CD4-positive, alpha-beta T cell treated with Interleukin-4 for 4 hours (primary cell): ENCODE data around the gene PELI2.

ENCODE experiments used
- DNase-seq: peaks from one replicate; pipeline ENCODE4 v3.0.0-alpha.2; 2020

Gene PELI2

DNA sequence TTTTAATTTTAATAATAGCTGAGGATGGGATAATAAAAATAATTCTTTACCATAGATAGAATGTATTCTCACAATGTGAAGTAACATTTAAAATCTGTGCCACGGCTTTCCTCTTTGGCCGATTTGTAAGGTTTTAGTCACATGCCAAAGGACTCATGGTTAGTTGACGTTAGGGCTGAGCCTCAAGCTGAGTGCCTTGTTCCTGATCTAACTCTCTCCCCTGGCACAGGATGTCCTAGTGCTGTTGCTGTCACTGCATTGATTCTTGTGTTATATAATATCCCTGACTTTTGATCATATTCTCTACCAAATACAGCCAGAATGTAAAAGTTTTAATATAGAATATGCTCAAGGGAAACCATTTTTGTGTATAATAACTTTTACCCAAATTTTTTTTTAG is 144.3 kb downstream of the PELI2 start:
- DNase-seq: no peak

DNA sequence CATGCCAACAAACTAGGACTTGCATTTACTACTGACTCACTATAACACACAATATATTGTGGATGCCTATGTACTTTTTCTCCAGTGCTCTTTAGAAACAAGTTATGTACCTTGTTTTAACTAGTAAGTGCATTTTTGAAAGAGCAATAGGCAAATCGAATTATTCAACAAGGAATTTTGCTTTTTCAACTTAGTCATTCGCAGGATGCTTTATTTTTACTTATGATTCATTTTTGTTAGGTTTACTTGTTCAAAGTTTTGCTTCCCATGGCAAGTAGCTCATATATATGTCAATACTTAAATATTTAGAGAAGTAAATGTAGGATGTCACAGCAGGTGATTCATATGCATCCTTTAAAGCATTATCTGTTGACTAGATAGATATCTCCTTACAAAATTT is 149.8 kb downstream of the PELI2 start:
- DNase-seq: no peak

DNA sequence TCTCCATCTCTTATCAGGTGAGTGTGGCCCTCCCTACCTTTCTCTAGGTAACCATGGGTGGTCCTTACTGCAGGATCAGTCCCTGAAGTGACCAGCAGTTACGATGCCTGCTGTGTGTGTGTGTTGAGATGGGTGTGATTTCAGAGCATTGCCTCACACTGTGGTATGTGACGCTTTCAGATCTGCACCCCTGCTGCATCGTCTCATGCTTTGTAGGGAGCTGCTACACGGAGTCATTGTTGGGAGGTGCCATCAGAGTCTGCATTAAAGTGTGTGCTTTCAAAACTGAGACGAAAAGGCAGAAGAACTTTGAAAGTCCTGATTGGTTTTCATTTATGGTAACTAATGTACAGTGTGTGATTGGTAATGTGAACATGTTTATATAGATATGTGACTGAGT is 150.5 kb downstream of the PELI2 start:
- no peak for DNase-seq

DNA sequence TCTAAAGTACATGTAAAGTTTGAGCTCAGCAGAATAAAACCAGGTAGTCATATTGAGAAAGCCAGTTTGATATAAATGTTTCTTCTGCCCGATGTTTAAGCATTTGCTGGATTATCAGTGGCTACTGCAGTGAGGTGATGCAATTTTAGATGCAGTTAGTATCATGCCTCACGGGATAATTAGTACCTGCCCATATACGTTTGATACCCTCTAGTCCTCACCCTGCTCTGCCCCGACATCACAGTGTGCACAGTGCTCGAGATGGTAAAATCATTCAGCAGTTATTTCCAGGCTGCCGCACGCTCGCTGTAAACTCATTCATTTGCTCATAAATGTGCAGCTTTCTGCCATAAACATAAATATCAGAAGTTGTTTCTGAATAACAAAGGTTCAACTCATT is 152.7 kb downstream of the PELI2 start:
- no peak for DNase-seq

DNA sequence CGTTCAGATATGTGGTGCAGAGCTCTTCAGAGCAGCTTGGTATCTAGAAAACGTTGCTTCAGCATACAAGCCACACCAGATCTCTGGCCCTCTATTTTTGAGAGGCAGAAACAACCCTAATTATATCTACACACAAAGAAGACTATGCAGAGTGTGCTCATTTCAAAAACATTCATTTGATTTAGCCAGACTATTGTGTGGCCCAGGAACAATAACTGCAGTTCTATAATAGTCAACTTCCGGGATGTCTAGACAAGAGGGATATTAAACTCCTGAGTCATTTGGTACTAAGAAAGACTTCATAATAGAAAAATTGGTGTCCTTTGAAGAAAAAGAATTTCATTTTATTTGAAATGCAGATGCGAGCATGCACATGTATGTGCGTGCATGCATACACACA is 153.8 kb downstream of the PELI2 start:
- no peak for DNase-seq

DNA sequence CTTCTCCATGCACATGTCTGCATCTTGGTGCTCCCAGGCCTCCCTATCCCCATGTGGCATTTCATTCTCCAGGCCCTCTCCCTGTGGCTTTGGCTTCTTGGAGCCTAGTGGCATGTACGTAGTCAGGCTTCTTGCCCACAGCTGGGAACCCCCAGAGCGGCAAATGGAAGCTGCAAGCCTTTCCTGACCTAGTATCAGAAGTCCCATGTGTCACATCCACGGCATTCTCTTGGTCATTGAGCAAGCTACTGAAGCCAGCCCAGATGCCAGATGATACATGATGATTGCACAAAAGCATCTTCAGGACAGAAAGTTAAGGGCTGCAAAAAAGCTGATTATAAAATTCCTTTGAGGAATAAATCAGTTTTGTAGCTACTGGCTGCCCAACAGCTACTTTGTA is 154.9 kb downstream of the PELI2 start:
- no peak for DNase-seq

DNA sequence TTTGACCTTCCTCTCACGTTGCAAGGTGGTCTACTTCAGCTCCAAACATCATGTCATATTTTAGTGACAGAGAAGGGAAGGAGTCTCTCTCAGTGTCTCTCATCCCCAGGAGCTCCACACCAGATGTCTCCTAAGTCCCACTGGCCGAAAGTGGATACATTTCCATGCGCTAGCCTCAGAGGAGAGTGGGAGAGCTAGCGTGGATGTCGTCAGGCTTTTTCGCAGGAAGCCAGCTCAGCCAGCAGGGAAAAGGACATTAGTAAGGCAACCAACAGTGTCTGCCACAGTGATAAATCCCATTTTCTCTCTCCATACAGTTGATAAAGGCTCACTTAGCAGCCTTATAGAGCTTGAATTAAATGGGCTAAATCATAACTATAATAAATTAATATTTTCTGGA is 155.7 kb downstream of the PELI2 start:
- no peak for DNase-seq

DNA sequence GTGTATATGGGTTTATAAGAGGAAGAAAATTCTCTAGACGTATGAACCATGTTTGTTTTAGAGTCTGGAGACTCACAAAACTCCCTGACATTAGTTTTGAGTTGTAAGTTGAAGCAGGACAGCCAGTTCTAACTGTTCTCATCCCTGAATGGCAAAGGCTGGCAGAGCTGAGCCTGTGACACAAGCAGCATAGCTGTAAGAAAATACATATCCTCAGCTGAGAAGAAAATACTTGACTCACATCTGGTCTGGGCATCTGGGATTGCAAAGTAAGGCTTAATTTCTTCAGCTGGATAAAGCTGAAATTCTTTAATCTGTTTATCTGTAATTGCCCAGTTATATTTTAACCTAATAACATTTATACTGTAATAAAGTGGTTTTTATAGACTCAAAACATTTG is 156.3 kb downstream of the PELI2 start:
- DNase-seq: no peak

DNA sequence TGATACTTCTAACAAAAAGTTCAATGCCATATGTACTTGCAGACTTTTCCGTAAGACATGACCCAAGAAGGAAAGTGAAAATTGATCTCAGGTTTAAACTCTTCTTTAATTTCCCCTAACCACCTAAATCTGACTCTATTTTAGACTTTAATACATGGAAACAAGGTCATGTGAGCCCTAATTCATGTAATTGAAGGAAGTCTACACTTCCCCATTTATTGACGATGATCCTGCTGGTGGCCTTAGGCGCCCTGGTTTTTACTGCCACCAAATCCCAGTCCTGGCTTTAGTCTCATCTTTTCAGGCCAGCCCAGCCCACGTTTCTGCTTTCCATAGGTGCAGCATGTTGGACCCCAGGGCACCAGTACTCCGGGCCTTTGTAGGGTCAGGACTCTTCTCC is 157.9 kb downstream of the PELI2 start:
- no peak for DNase-seq

DNA sequence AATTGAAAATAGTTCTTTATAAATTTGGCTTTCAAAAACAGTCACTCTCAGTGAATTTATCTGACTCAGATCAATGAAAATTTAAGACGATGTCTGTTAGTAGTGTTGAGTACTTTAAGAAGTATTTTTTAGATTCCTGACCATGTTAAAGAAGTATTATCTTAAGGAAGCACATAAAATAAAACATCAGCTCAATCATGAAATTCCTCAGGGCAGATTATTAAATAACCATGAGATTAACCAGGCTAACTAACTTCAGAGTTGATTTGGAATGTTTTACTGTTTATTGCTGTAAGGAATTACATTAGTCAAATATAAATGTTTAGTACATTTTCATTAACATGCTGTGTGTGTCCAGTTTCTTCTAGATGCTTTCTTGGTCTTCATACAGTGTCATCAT is 160.2 kb downstream of the PELI2 start:
- DNase-seq: no peak

DNA sequence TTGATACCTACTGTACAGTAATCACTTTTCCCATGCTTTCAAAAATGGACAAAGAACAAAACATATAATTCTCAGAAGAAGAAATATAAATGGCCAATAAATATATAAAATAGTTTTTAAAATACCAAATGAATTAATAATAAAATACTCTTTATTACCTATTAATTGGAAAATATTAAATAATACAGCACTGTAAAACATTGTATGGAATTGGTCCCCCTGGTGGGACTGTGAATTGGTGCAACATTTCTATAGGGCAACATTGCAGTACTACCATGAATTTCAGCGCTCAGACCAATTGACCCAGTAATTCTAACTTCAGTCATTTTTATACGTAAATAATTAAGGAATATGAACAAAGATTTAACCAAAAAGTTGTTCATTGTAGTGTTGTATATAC is 162.6 kb downstream of the PELI2 start:
- DNase-seq: no peak

DNA sequence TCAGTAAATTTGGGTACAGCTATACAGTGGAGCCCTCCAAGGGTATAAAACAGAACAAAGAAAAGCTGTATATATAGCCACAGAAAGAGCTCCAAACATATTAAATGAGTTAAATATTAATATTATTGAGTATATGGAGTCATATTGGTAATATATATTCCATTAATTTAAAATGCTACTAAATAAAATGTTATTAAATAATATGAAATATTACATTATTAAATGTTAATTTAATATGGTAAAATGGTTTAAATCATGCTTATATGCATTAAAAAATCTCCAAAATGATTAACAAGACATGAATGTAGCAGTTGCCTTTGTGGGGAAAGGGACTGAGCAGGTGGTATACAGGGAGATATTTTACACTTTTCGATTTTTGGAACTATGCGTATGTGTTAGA is 164.0 kb downstream of the PELI2 start:
- DNase-seq: no peak

DNA sequence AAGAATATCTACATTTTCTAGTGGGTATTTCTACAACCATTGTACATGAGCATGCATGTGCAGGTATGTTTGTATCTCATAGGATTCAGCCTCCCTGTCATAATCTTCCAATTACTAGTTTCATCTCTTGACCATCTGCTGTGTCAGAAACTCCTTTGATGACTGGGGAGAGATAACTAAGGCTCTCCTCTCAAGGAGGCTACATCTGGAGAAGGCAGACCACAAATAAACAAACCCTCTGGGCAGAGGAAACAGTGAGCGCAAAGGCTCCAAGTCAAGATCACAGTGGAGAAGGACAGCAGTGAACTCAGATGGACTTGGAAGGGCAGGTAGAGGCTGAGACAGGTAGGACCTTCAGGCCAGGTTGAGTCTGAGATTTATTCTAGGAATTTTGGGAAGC is 166.4 kb downstream of the PELI2 start:
- DNase-seq: no peak

DNA sequence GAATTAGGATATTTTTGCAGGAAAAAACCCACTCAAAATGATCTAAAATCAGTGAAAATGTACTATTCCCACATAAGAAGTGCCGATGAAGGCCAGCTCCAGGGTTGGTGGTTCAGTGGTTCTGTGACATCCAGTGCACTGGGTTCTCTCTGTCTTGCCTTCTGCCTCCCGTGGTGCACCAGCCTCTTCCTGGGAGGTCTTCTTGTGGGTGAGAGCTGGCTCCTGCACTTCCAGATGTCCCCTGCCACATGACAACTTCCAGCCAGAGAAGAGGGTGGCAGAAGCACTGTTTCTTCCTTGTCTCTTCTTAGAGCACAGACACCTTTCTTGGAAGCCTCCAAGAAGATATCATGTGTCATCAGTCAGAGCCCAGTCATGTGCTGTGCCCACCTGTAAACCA is 170.9 kb downstream of the PELI2 start:
- DNase-seq: no peak

DNA sequence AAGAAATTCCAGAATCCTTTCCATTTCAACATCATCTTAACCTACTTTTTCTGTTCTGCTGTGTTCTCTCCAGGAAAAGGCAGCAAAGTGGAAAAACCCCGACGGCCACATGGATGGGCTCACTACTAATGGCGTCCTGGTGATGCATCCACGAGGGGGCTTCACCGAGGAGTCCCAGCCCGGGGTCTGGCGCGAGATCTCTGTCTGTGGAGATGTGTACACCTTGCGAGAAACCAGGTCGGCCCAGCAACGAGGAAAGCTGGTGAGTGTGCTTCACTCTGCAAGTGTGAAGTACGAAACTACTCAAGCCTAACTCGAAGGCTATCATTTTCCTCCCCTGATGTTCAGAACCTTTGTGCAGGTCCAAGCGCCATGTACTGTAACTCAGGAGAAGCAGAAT is 172.0 kb downstream of the PELI2 start:
- DNase-seq: no peak

DNA sequence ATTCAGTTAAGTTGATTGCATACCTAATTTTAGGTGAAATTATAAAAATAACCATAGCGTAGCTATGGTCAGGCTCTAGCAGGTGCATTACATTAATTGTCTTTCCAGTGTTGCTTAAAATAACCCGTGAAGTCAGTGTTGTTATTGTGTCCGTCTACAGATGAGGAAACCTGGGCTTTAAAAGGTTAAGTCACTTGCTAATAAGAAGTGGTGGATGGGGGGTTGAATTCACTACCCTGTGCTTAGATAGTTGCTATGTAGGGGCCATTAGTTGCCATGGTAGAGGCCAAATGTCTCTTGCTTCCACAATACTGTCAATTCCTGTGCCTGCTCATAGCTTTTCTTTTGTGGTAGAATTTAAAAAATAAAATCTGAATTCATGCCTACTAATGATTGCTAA is 174.8 kb downstream of the PELI2 start:
- DNase-seq: no peak

DNA sequence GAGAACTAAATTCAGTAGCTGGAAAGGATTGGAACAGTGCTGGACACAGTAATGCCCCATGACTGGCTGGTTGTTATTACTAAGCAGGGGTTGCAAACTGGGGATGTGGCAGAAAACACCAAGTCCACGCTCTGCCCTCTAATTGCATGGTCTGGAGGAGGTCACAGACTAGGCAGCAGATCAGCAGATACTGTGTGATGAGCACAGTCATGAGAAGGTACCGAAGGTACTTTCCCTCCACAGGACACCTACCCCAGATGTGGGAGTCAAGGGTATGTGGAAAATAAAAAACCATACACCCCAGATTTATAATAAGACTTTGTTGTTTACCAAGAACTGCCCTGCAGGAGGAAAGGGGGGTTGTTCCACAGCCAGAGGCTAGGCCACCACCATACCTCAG is 175.3 kb downstream of the PELI2 start:
- DNase-seq: no peak

DNA sequence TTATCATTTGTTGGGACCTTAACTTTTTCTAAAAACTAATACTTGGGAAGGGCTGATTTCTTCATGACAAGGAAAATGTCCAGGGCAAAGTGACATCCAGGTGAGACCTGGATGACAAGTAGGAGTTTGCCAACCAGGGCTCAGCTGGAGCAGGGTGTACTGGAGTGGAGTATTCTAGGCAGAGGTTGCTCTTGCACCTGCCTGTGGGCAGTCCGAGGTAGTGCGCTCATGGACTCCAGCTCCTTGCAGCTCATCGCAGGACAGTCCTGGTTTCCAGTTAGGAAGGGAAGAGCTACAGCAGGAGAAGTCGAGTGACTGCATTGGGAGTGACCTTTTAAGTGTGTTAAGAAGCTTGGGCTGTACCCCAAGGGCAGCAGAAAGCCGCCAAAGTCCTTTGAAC is 175.9 kb downstream of the PELI2 start:
- DNase-seq: no peak

DNA sequence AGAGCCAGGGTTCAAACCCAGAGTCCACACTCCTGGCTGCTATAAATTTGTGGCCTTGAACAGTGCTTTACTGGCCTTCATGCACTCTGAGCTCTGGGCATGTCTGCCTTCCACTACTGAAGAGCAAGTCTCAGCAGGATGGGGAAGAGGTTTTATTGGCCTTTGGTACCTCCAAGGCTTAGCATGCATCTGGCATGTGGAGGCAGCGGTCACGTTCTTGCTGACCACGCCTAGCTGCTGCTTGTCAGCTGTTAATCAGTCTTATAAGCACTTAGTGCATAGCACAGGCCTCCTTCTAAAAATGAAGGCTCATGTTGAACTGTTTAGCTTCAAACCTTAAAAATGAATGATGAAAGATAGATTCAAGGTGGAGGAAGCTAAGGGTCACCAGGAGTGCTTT is 177.5 kb downstream of the PELI2 start:
- DNase-seq: no peak

DNA sequence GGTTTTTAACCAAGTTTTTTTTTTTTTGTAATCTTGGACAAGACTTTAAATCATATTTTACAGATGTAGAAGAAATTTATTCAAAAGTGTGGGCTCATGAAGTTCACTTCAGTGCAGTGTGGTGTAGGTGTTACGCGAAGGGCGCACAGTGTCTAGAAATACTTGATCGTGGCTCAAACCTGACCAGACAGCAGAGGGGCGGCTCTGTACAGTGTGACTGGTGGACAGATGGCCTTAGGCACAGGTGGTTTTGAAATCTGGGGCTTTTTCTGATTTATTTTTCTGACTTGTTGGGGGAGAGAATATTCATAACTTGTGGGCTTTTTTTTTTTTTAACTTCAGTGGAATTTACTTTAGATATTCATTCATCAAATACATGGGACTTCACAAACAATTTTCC is 179.2 kb downstream of the PELI2 start:
- DNase-seq: no peak

DNA sequence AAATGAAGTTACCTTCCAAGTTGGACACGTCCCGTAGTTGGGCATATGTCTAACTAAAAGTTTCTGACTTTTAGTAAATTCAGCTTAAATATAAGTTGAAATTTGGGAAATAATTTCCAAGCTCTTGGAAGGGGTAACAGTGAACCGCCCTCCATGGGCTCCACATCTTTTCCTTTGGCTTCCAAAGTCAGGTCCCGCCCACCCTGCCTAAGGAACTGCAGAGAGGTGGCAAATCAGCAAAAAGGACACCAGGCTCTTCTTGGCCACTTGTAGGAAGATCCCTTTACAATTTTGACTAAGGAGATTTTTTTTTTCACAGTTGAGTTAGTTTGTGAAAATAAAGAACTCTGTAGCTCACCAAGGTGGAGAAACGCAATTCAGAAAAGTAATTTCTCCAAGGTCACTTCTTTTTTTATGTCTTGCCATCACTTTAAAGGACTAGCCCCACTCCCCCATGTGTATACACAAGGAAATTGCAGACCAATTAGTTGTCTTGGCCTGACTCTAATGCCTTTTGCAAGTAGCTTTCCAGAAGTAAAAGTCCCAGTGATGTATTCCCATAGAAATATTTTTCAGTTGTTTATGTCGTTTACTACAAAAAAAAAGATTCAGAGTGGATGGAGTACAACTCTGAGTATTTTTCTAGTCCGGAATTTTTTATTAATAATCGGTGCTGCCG is 181.2 kb downstream of the PELI2 start:
- no peak for DNase-seq

DNA sequence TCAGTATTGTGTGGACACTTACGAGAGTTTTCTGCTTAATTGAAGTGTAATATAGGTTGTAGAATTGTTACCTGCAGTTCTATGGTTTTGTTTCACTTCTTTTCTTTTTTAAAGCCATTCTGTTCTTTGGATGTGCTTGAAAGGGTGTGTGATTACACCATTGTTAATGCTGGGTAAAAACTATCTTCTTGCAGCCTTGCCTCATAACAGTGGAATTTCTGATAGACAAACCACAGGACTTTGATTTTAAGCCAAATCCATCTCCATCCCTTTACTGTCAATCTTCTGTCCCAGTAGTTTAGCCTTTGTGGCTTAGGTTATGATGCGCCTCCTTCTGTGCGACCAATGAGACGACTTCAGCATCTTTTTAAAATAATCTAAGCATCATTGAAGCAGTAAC is 182.3 kb downstream of the PELI2 start:
- DNase-seq: no peak

DNA sequence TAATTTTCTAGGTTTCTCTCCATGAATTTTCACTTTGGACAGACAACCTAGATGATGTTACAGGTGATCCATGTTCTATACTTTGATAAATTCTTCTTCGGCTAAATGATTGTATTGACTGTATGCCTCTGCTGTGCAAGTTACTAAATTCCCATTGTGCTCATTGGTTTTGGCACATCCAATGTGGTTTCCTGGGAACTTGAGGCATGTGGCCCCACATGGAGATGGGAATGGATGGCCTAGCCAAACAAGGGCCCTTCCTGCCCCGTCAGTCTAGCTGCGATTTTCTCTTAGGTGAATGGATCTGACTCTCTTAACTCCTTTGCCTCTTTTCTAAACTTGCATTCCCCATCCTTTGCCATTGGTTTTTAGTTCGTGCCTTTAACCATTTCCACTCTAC is 186.2 kb downstream of the PELI2 start:
- no peak for DNase-seq

DNA sequence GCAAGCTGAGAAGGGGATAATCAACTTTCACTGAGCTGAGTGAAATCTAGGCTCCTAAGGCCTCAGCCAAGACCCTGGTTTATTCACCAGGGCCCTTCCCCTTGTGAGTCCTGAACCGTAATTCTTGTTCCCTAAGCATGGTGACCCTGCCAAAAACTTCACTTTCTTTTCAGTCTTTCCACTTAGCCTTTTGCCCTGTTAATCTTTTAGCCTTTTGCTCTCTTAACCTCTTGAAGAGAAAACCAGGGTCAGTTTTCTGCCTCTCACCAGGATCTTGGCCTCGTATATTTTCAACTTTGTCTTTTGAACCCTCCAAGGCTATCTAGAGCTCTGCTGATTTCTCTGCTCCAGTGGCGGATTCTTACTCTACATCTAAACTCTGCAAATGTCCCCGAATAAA is 191.0 kb downstream of the PELI2 start:
- DNase-seq: no peak

DNA sequence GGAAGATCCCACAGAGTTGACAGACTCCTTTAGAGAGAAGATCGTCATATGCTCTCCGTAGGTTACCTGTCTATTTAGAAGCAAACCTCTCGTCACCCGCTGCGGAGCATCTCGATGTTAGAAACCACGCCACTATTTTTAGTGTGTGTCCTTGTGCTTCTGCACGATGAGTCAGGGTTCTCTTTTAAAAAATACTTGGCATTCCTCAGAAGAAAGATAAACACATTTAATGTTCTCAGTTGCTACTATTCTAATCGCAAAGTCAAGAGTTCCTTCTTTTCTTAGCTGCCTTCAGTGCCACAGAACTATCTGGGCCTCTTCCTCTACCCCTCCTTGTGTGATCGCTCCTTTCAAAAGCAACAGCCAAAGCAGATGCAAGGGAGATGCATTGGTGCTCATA is 192.4 kb downstream of the PELI2 start:
- DNase-seq: no peak

DNA sequence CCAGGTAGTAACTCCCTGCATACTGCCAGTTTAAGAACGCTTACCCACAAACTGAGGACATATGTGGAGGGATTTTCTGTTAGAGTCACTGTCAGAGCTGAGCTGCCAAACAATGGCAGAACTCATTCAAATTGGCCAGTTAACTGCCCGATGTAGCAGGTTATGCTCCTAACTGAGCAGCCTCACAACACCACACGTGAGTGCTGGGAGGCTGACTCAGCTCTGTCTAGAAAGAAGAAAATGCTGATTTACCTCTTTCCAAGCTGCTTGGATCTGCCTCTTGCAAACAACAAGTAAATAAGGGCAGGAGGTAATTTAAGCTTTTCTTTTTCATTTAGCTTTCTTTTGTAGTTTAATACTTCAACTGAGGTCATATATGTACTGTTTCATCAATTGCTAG is 195.6 kb downstream of the PELI2 start:
- DNase-seq: no peak
